Ovary (tissue), 3 donors: ENCODE measurements around the gene NUBPL.
"Not testable (repeated sequence)": the region's sequence is repeated elsewhere in the genome, so short reads cannot be mapped to it uniquely, and the experiment has no call there.

Experiments
- POLR2A ChIP-seq: fragments of 450-650 bp; IDR thresholded peaks from one replicate; pipeline ENCODE4 v1.6.1; 2017; ENCODE audit warnings: antibody characterized with exemption, mild to moderate bottlenecking, moderate library complexity
- TF ChIP-seq, protein P1 (sequence below), 3 donors: fragments of 450-650 bp in 2 of 3; fragments of 200-600 bp in 1 of 3; IDR thresholded peaks; one replicate each; pipeline versions ENCODE4 v1.5.1 to v1.8.0; 2016 to 2022; ENCODE audit warnings: antibody characterized with exemption in 3 of 3, mild to moderate bottlenecking in 1 of 3
- donor health status: DM: no; HTN: no; CAD: no.

DNA sequence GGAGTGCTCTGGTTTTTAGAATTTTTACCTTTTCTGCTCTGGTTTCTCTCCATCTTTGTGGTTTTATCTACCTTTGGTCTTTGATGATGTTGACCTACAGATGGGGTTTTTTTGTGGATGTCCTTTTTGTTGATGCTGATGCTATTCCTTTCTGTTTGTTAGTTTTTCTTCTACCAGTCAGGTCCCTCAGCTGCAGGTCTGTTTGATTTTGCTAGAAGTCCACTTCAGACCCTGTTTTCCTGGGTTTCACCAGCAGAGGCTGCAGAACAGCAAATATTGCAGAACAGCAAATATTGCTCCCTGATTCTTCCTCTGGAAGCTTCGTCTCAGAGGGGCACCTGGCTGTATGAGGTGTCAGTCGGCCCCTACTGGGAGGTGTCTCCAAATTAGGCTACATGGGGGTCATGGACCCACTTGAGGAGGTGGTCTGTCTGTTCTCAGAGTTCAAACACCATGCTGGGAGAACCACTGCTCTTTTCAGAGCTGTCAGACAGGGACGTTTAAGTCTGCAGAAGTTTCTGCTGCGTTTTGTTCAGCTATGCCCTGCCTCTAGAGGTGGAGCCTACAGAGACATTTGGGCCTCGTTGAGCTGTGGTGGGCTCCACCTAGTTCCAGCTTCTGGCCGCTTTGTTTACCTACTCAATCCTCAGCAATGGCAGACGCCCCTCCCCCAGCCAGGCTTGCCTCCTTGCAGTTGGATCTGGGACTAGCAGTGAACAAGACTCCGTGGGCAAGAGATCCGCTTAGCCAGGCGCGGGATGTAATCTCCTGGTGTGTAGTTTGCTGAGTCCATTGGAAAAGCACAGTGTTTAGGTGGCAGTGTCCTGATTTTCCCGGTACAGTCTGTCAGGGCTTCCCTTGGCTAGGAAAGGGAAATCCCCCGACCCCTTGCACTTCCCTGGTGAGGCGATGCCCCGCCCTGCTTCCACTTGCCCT is 250.8 kb downstream of the NUBPL start:
- TF ChIP-seq, protein P1, sequence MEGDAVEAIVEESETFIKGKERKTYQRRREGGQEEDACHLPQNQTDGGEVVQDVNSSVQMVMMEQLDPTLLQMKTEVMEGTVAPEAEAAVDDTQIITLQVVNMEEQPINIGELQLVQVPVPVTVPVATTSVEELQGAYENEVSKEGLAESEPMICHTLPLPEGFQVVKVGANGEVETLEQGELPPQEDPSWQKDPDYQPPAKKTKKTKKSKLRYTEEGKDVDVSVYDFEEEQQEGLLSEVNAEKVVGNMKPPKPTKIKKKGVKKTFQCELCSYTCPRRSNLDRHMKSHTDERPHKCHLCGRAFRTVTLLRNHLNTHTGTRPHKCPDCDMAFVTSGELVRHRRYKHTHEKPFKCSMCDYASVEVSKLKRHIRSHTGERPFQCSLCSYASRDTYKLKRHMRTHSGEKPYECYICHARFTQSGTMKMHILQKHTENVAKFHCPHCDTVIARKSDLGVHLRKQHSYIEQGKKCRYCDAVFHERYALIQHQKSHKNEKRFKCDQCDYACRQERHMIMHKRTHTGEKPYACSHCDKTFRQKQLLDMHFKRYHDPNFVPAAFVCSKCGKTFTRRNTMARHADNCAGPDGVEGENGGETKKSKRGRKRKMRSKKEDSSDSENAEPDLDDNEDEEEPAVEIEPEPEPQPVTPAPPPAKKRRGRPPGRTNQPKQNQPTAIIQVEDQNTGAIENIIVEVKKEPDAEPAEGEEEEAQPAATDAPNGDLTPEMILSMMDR (IDR thresholded peaks at IDR 0.05): not testable (repeated sequence)
- TF ChIP-seq POLR2A: not testable (repeated sequence)
